ENCODE data around the gene GIMAP8. TPM values are rescaled to one million over a fixed set of nuclear protein-coding genes. Genes with fewer than 3 reads are reported as not detected.

Gene GIMAP8
- total RNA-seq = 10 to 100 TPM; 13.4 to 39.4 (median 16.2) TPM
- 10 to 100 TPM; 19.2 to 19.5 TPM for polyA plus RNA-seq
- long read RNA-seq, donor 1, full-length matches to known transcripts = 34 of 60 reads
- long read RNA-seq, donor 1, partial matches to known transcripts = 20 of 60 reads
- long read RNA-seq, donor 1, other reads (novel, unspliced or antisense) = 6 of 60 reads
- long read RNA-seq, donor 2, full-length matches to known transcripts = 26 of 59 reads
- long read RNA-seq, donor 2, partial matches to known transcripts = 29 of 59 reads
- long read RNA-seq, donor 2, other reads (novel, unspliced or antisense) = 4 of 59 reads
- long read RNA-seq, donor 3, full-length matches to known transcripts = 76 of 137 reads
- long read RNA-seq, donor 3, partial matches to known transcripts = 37 of 137 reads
- long read RNA-seq, donor 3, other reads (novel, unspliced or antisense) = 24 of 137 reads

- intact Hi-C loops (cut with DNase I) = loop anchor here in 8 of 10 donors (1.0 to 5.0 kb wide), 13 partner anchors 66 to 305 kb away; partner anchors contain the start of genes GIMAP4 (in 4 of the 8), GIMAP5 (in 3 of the 8) and GIMAP6 (in 2 of the 8)
- H3K4me1 ChIP-seq = peaks cover 0 to 62% (median 34%) of the 10 kb centered on the region in 9 donors
- 17 to 21% methylated on average over 22 of the region's 22 CpGs for WGBS, 2 donors
- ATAC-seq = peak; percentile 76 to 91 (median 88)
- peak within 1 kb of the TSS; percentile 45 to 69 (median 65) for H3K4me3 ChIP-seq
- peak; percentile 80 for DNase-seq
- no peaks in the 10 kb centered on the region for H3K27me3 ChIP-seq
- H3K36me3 ChIP-seq = peaks cover 0 to 13% (median 0%) of the 10 kb centered on the region in 9 donors
- peak within 1 kb of the TSS; percentile 76 to 95 (median 88) for H3K27ac ChIP-seq
- H3K9me3 ChIP-seq = peaks cover 0 to 4% (median 0%) of the 10 kb centered on the region in 11 donors
- TF ChIP-seq CTCF (IDR thresholded peaks at IDR 0.05) = no peak
These were observed at the start of gene GIMAP8 for GRCh38 chr7:150450491-150451001. GIMAP8 (plus strand) TSS chr7:150450630; CDS start chr7:150466699, 16,069 bp downstream.

- peaks cover 9 to 34% (median 15%) of the 10 kb centered on the region in 9 donors for H3K4me1 ChIP-seq
- no peak for TF ChIP-seq CTCF (IDR thresholded peaks at IDR 0.05)
- H3K27ac ChIP-seq = no peak overlapping the region
- WGBS, 2 donors = 90 to 92% methylated on average over 15 of the region's 15 CpGs
- no peaks in the 10 kb centered on the region for H3K9me3 ChIP-seq
- ATAC-seq (no peak), DNase-seq (no peak)
- H3K36me3 ChIP-seq = peaks cover 0 to 25% (median 5%) of the 10 kb centered on the region in 9 donors
- no peaks in the 10 kb centered on the region for H3K27me3 ChIP-seq
- intact Hi-C loops (cut with DNase I) = no loop called here
- H3K4me3 ChIP-seq = no peak overlapping the region
These were observed 49.5 kb upstream of the GIMAP8 start for GRCh38 chr7:150400788-150401423.

- no peak for ATAC-seq
- H3K9me3 ChIP-seq = no peaks in the 10 kb centered on the region
- intact Hi-C loops (cut with DNase I) = no loop called here
These were observed 49.0 kb upstream of the GIMAP8 start for GRCh38 chr7:150401424-150401790.

More at GRCh38 chr7:150401424-150401790, 49.0 kb upstream of the GIMAP8 start:
- DNase-seq = no peak
- Histone ChIP-seq H3K27me3 (no peaks in the 10 kb centered on the region), H3K4me1 (peaks cover 9 to 39% (median 19%) of the 10 kb centered on the region in 9 donors), H3K4me3 (no peak overlapping the region), H3K36me3 (peaks cover 0 to 20% (median 5%) of the 10 kb centered on the region in 9 donors), H3K27ac (no peak overlapping the region)
- TF ChIP-seq CTCF (IDR thresholded peaks at IDR 0.05) = no peak
- WGBS, 2 donors = 92 to 97% methylated on average over 1 of the region's 1 CpG
